ENCODE results near the gene KIAA1671. TPM values are rescaled to one million over a fixed set of nuclear protein-coding genes. Genes with fewer than 3 reads are reported as not detected.

Gene KIAA1671
- total RNA-seq, 1 experiment from 2014 or later = 68.1 TPM

DNA sequence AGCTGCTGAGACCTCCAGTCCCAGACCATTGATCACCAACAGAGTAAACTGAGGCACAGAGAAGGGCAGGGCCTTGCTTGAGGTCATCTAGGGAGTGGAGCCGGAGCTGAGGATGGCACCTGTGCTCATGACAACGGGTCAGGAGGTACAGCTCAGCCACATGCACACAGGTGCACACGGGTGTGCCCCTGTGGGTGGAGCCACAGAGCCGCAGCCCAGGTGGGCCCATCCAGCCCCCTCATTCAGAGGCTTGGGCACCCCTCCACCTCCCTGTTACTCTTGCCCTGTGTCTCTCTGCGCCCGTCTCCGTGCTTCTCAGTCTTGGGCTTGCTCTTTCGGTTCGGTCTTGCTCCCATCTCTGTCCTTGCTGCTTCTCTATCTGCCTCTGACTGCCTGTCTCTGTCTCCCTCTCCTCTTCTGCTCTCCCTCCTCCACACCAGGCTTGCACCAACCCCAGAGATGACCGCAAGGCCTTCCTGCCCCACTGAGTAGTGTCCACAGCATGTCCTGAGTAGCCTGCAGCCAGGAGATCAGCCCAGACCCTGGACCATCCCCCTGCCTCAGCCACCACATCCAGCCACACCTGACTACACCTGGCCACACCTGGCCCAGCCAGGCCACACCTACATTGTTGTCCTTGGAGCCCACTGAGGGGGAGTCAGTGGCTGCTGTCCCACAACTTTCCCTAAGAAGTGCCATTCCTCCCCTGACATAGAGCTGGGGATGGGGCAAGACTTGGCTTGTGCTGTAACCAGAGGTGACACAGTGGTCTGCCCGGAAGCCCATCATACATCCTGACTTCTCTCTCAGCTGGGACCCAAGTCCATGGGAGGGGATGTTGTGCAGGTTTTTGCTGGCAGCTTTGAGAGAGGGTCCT, 207.8 kb downstream of the KIAA1671 start:
- no peaks in the 10 kb centered on the region for H3K27me3 Mint-ChIP-seq (ENCODE audit: insufficient read depth, unreplicated experiment)
- H3K4me3 Mint-ChIP-seq (ENCODE audit: unreplicated experiment) = no peak overlapping the region
- no TSS peak for BruUV-seq (replicated peaks)
- TF ChIP-seq, protein P1, sequence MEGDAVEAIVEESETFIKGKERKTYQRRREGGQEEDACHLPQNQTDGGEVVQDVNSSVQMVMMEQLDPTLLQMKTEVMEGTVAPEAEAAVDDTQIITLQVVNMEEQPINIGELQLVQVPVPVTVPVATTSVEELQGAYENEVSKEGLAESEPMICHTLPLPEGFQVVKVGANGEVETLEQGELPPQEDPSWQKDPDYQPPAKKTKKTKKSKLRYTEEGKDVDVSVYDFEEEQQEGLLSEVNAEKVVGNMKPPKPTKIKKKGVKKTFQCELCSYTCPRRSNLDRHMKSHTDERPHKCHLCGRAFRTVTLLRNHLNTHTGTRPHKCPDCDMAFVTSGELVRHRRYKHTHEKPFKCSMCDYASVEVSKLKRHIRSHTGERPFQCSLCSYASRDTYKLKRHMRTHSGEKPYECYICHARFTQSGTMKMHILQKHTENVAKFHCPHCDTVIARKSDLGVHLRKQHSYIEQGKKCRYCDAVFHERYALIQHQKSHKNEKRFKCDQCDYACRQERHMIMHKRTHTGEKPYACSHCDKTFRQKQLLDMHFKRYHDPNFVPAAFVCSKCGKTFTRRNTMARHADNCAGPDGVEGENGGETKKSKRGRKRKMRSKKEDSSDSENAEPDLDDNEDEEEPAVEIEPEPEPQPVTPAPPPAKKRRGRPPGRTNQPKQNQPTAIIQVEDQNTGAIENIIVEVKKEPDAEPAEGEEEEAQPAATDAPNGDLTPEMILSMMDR (IDR thresholded peaks at IDR 0.05; ENCODE audit: unreplicated experiment) = no peak
- H3K4me1 Mint-ChIP-seq (ENCODE audit: insufficient read depth, unreplicated experiment) = peaks cover 37% of the 10 kb centered on the region
- no peak for DNase-seq (ENCODE audit: unreplicated experiment)
- peak overlapping the region; percentile 14 for H3K27ac Mint-ChIP-seq (ENCODE audit: low read depth, unreplicated experiment)
- H3K9me3 Mint-ChIP-seq (ENCODE audit: unreplicated experiment) = no peaks in the 10 kb centered on the region
- POLR2A ChIA-PET = interaction anchor here (1.9 to 2.3 kb wide), 2 partner anchors 22 to 26 kb away, joined by 5 to 9 read pairs; no protein-coding TSS in a partner anchor
- CTCF ChIA-PET = no interaction called here
- intact Hi-C loops (cut with micrococcal nuclease) = no loop called here
- peaks cover 34% of the 10 kb centered on the region for H3K36me3 Mint-ChIP-seq (ENCODE audit: insufficient read depth, unreplicated experiment)

DNA sequence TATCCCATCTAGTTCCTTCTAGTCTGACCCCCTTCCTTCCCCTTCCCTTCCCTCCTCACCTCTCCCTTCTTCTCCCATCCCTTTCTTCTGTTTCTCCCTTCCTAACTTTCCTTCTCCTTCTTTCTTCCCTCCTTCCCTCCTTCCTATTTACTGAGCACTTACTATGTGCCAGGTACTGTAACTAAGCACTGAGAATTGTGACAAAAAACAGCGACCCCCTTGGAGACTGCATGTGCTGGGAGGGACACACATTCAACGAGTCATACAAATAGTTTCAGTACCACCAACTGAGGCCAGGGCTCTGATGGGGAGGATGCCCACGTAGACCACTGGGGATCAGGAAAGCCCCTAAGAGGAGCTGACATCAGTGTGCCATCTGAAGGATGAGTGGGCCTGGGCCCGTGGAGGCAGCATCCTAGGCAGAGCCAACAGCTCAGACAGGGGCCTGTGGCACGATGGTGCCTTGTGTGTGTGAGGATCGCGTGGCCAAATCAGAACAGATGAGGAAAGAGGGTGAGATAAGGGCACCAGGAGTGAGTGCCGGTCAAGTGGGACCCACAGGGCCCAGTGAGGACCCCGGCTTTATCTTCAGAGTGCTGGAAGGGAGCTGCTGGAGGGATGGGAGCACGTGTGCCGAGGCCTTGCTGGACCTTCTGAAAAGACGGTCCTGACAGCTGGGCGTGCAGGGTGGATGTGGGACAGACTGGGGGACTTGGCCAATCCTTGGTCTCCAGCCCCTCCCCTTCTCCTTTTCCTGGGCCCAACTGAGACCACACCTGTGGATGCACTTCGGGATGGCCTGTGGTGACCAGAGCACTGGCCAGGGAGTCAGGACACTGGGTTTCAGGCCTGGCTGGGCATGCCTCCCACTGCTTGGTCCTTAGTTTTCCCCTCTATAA, 208.8 kb downstream of the KIAA1671 start:
- Mint-ChIP-seq H3K27me3 (ENCODE audit: insufficient read depth, unreplicated experiment) (no peaks in the 10 kb centered on the region), H3K9me3 (ENCODE audit: unreplicated experiment) (no peaks in the 10 kb centered on the region), H3K4me3 (ENCODE audit: unreplicated experiment) (no peak overlapping the region), H3K4me1 (ENCODE audit: insufficient read depth, unreplicated experiment) (peaks cover 41% of the 10 kb centered on the region), H3K27ac (ENCODE audit: low read depth, unreplicated experiment) (peak overlapping the region; percentile 14), H3K36me3 (ENCODE audit: insufficient read depth, unreplicated experiment) (peaks cover 32% of the 10 kb centered on the region)
- DNase-seq (ENCODE audit: unreplicated experiment) = no peak
- CTCF ChIA-PET = interaction anchor here (0.9 to 1.2 kb wide), 2 partner anchors 11 to 110 kb away, joined by 3 read pairs; no protein-coding TSS in a partner anchor
- POLR2A ChIA-PET = interaction anchor here (0.8 kb wide), 1 partner anchor 9 kb away, joined by 3 read pairs; no protein-coding TSS in a partner anchor
- no TSS peak for BruUV-seq (replicated peaks)
- TF ChIP-seq, protein P1 (IDR thresholded peaks at IDR 0.05; ENCODE audit: unreplicated experiment) = no peak
- intact Hi-C loops (cut with micrococcal nuclease) = no loop called here

DNA sequence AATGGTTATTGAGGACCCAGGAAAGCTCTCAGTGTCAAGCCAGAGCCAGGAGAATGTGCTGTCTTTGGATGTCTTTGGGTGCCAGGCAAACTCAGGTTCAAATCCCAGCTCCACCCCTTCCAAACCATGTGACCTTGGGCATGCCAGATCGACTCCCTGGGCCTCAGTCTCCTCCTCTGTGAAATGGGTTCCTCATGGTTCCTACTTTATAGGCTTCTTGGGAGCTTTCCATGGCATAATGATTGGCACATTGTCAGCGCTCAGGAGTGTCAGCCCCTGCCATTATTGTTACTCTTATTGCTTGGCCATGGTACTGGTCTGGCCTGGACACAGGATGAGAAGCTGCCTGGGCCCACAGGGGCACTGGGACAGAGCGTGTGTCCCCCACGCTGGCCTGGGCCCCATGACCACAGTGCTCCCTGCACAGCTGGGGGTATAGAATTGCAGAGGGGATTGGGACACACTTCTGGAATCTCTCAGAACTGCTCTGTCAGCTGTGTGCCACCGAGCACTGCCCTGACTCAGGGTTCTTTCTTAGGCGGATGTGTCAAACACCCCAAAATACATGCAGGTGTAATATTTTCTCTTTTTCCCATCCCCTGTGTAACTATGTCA, 209.5 kb downstream of the KIAA1671 start:
- Mint-ChIP-seq H3K36me3 (ENCODE audit: insufficient read depth, unreplicated experiment) (peaks cover 25% of the 10 kb centered on the region), H3K4me1 (ENCODE audit: insufficient read depth, unreplicated experiment) (peaks cover 40% of the 10 kb centered on the region), H3K27me3 (ENCODE audit: insufficient read depth, unreplicated experiment) (no peaks in the 10 kb centered on the region), H3K9me3 (ENCODE audit: unreplicated experiment) (no peaks in the 10 kb centered on the region), H3K27ac (ENCODE audit: low read depth, unreplicated experiment) (no peak overlapping the region), H3K4me3 (ENCODE audit: unreplicated experiment) (no peak overlapping the region)
- intact Hi-C loops (cut with micrococcal nuclease) = no loop called here
- ChIA-PET POLR2A (interaction anchor here (0.8 to 3.8 kb wide), 4 partner anchors 7 to 28 kb away, joined by 3 to 25 read pairs (median 4); no protein-coding TSS in a partner anchor), CTCF (interaction anchor here (0.9 to 1.2 kb wide), 2 partner anchors 10 to 111 kb away, joined by 3 read pairs; no protein-coding TSS in a partner anchor)
- no TSS peak for BruUV-seq (replicated peaks)
- DNase-seq (ENCODE audit: unreplicated experiment) = no peak
- TF ChIP-seq, protein P1 (IDR thresholded peaks at IDR 0.05; ENCODE audit: unreplicated experiment) = no peak

Data from MCF 10A (cell line).